NCI-H1930 (cell line): Measurements from ENCODE around the gene UPP2.

Experiments
- DNase-seq, 2 experiments: peaks; one replicate each; lab custom pipeline; 2025; lab: John Stamatoyannopoulos, UW

UPP2 gene

GRCh38 chr2:158101384-158101926 is at the start of gene UPP2:
TSS of gene UPP2 (plus strand) at chr2:158101876. CDS start at chr2:158102064, 188 bp downstream.
- DNase-seq = no peak

GRCh38 chr2:158052761-158053160 is 48.9 kb upstream of the UPP2 start:
- no peak for DNase-seq

GRCh38 chr2:158056875-158057274 is 44.8 kb upstream of the UPP2 start:
- DNase-seq = no peak

GRCh38 chr2:158060160-158060834 is 41.4 kb upstream of the UPP2 start:
- no peak for DNase-seq

GRCh38 chr2:158060835-158061435 is 40.7 kb upstream of the UPP2 start:
- no peak for DNase-seq

GRCh38 chr2:158061763-158062162 is 39.9 kb upstream of the UPP2 start:
- no peak for DNase-seq

GRCh38 chr2:158066046-158066713 is 35.5 kb upstream of the UPP2 start:
- DNase-seq = no peak

GRCh38 chr2:158071018-158071417 is 30.7 kb upstream of the UPP2 start:
- DNase-seq = no peak

- DNase-seq = no peak
Measured at GRCh38 chr2:158072361-158072760, 29.3 kb upstream of the UPP2 start.

- peak; percentile 81 to 88 for DNase-seq
Measured at GRCh38 chr2:158079672-158080071, 22.0 kb upstream of the UPP2 start.

GRCh38 chr2:158088093-158088492 is 13.6 kb upstream of the UPP2 start:
- DNase-seq = no peak

- no peak for DNase-seq
Measured at GRCh38 chr2:158089322-158089721, 12.4 kb upstream of the UPP2 start.

- DNase-seq = no peak
Measured at GRCh38 chr2:158091647-158092046, 10.0 kb upstream of the UPP2 start.

- no peak for DNase-seq
Measured at GRCh38 chr2:158094487-158095092, 7.1 kb upstream of the UPP2 start.

GRCh38 chr2:158095269-158095668 is 6.4 kb upstream of the UPP2 start:
- no peak for DNase-seq

GRCh38 chr2:158095912-158096311 is 5.8 kb upstream of the UPP2 start:
- DNase-seq = no peak

GRCh38 chr2:158097481-158097880 is 4.2 kb upstream of the UPP2 start:
- DNase-seq = no peak

GRCh38 chr2:158098178-158098577 is 3.5 kb upstream of the UPP2 start:
- DNase-seq = no peak

GRCh38 chr2:158099716-158100115 is 2.0 kb upstream of the UPP2 start:
- DNase-seq = no peak

GRCh38 chr2:158100411-158100810 is 1.3 kb upstream of the UPP2 start:
- no peak for DNase-seq

- no peak for DNase-seq
Measured at GRCh38 chr2:158102446-158102845, 770 bp downstream of the UPP2 start.

GRCh38 chr2:158103411-158104012 is 1.8 kb downstream of the UPP2 start:
- DNase-seq = no peak
